T-helper 22 cell (primary cell): ENCODE measurements around the gene RNASE11.
"Not testable (repeated sequence)": the region's sequence is repeated elsewhere in the genome, so short reads cannot be mapped to it uniquely, and the experiment has no call there.

ENCODE experiments used
- DNase-seq: peaks from one replicate; pipeline ENCODE4 v3.0.0-alpha.2; 2020; ENCODE audit warnings: low read depth

The RNASE11 gene

GRCh38 chr14:20614038-20614840 is 26.4 kb upstream of the RNASE11 start:
- no peak for DNase-seq

- peak; percentile 66 for DNase-seq
Measured at GRCh38 chr14:20613094-20614037, 25.6 kb upstream of the RNASE11 start.

GRCh38 chr14:20612403-20612802 is 24.6 kb upstream of the RNASE11 start:
- DNase-seq: no peak

GRCh38 chr14:20611277-20611676 is 23.5 kb upstream of the RNASE11 start:
- no peak for DNase-seq

GRCh38 chr14:20610002-20610765 is 22.4 kb upstream of the RNASE11 start:
- peak; percentile 56 for DNase-seq

- DNase-seq: peak; percentile 44
Measured at GRCh38 chr14:20609215-20610001, 21.6 kb upstream of the RNASE11 start.

GRCh38 chr14:20608383-20609110 is 20.7 kb upstream of the RNASE11 start:
- DNase-seq: no peak

GRCh38 chr14:20607617-20608016 is 19.8 kb upstream of the RNASE11 start:
- no peak for DNase-seq

- no peak for DNase-seq
Measured at GRCh38 chr14:20606902-20607242, 19.1 kb upstream of the RNASE11 start.

GRCh38 chr14:20606190-20606901 is 18.5 kb upstream of the RNASE11 start:
- no peak for DNase-seq

- no peak for DNase-seq
Measured at GRCh38 chr14:20603813-20604690, 16.3 kb upstream of the RNASE11 start.

- no peak for DNase-seq
Measured at GRCh38 chr14:20602583-20602982, 14.8 kb upstream of the RNASE11 start.

GRCh38 chr14:20601522-20601921 is 13.7 kb upstream of the RNASE11 start:
- DNase-seq: no peak

GRCh38 chr14:20597108-20597507 is 9.3 kb upstream of the RNASE11 start:
- no peak for DNase-seq

- DNase-seq: not testable (repeated sequence)
Measured at GRCh38 chr14:20595726-20596125, 7.9 kb upstream of the RNASE11 start.

- no peak for DNase-seq
Measured at GRCh38 chr14:20592574-20592973, 4.8 kb upstream of the RNASE11 start.

GRCh38 chr14:20591235-20591634 is 3.4 kb upstream of the RNASE11 start, which contains the start of gene RNASE12:
RNASE12 (minus strand) TSS chr14:20591376; CDS start chr14:20590723, 653 bp downstream.
- DNase-seq: no peak

- DNase-seq: no peak
Measured at GRCh38 chr14:20583908-20584307, 3.9 kb downstream of the RNASE11 start.

GRCh38 chr14:20583142-20583541 is 4.7 kb downstream of the RNASE11 start:
- DNase-seq: no peak
